HG02588 (cell line): ENCODE results near the gene RAD51B.

Source experiments
- ATAC-seq: cut with Tn5 transposase; IDR thresholded peaks from one replicate; pipeline ENCODE4 v1.9.1; 2021; ENCODE audit warnings: mild to moderate bottlenecking, moderate library complexity; ENCODE audit not compliant: unreplicated experiment

RAD51B gene

GRCh38 chr14:67892466-67893100 lies 73.0 kb downstream of the RAD51B start:
- no peak for ATAC-seq

DNA sequence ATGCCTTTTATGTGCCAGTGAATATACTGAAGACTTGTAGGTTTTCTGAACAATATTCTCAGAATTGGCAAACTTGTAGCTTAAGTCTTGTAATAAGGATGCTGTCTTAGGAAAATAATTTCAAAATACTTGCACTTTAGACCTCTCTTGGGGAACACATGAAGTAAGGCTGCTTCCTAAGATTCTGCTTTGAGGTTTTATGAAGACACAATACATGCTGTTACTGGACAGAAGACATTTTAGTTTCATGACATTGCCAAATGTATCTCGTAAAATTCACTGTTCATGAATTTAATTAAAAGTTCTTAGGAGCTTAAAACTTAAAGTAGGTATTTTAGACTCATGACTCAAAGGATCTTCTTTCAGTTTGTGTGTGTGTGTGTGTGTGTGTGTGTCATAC lies 80.7 kb downstream of the RAD51B start:
- ATAC-seq: no peak

GRCh38 chr14:67908052-67908754 lies 88.6 kb downstream of the RAD51B start:
- no peak for ATAC-seq

- ATAC-seq: no peak
Observed at GRCh38 chr14:67911562-67911961, 92.0 kb downstream of the RAD51B start.

DNA sequence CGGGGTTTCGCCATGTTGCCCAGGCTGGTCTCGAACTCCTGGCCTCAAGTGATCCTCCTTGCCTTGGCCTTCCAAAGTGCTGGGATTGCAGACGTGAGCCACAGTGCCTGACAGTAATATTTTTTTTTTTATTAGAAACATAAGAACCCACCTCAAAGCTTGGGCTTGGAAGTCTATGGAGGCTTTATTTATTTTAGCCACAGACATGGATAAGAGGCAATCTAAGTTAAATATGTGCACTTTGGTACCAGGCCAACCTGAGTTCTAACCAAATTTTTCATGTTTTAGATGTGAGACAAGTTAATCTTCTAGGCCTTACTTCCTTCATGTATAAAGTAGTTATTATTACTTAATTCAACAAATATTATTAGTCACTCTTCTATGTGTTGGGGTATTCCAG lies 96.9 kb downstream of the RAD51B start:
- ATAC-seq: no peak

GRCh38 chr14:67917006-67917405 lies 97.4 kb downstream of the RAD51B start:
- no peak for ATAC-seq

DNA sequence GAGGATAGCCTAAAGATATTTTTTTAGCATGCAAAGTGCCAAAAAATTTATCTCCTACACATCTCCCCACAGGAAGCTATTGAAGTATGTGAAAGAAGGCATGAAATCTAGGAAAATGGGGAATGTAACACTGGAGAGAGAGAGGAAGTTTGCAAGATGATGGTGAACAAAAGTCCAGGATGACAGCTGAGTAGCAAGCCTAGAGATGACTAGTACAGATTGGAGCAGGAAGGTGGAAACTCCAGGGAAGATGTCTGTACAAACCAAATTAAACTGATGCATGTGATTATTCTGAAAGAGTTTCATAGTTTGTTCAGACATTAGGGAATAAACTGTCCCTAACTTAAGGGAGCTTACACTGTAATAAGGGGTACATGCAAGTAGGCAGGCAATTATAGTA lies 99.3 kb downstream of the RAD51B start:
- ATAC-seq: no peak

DNA sequence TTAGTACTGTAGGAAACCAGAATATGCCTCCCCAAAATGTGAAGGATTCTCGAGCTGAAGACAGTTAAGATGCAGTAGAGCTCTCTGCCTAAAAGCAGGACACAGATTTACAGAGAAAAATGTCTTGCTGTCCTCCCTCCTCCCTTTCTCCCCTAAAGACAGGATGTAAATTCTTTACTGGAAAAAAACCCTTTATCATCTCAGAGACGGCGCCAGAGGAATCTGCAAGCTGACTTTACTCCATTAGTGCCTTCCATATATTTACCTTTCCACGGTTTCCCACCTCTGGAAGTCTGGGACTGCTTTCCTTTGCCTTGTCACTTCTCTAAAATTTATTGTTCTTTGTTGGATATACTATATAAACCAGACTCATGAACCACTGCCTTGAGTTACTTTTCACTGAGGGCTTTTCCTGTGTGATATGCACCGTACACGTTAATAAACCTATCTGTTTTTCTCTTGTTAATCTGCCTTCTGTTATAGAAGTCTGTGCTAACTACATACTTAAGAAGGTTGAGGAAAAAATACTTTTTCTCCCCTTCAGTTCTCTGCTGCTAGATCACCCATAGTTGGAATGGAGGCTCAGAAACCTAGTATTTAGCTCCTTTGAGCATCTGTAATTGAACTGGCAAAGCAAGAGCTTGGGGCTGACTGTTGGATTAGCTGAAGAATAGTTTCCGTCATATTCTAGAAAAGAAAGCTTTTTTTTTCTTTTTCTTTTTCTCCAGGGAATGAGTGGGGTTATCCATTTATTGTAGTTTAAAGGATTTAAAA lies 99.9 kb downstream of the RAD51B start:
- no peak for ATAC-seq

GRCh38 chr14:67926821-67927220 lies 107.2 kb downstream of the RAD51B start:
- no peak for ATAC-seq

GRCh38 chr14:67927244-67927643 lies 107.7 kb downstream of the RAD51B start:
- ATAC-seq: no peak

GRCh38 chr14:67928375-67928774 lies 108.8 kb downstream of the RAD51B start:
- no peak for ATAC-seq

DNA sequence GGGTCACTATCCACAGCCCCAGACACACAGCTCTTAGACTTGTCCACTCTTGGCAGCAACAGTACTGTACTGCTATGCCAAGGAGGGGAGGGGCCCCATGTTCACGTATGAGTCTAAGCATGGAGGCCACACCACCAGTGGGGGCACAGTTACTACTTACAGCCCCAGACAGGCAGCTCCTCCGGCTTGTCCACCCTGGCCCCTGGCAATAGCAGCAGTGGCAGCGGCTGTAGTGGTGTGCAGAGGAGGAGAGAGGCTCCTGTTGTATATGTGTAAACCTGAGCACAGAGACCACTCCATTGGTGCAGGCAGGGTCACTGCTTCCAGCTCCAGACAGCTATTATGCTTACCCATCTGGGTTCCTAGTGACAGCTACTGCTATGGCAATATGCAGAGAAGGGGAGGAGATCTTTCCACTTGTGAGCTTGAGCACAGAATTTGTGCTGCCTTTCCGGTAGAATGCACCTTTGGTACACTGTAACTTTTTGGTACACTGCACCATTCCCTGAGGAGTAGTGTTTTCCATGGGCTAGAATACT lies 113.2 kb downstream of the RAD51B start:
- no peak for ATAC-seq

- no peak for ATAC-seq
Observed at GRCh38 chr14:67933266-67933665, 113.7 kb downstream of the RAD51B start.

DNA sequence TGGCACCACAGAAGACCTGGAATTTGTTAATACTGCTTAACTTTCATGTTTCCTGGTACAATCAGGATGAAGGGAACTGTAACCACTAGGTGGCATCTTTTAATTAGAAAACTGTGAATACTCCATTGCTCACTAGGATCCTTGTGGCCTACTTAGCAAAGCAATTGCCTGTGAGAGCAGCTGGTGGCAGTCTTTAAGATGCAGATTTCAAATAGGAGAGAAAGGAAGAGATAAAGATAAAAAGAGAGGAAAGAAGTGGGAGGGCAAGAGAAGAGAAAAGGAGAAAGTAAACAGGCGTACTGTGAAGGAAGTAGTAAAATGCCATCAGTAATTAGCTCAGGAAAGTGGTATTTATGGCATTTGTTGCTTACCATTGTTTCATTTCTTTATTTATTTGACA lies 114.5 kb downstream of the RAD51B start:
- ATAC-seq: no peak

DNA sequence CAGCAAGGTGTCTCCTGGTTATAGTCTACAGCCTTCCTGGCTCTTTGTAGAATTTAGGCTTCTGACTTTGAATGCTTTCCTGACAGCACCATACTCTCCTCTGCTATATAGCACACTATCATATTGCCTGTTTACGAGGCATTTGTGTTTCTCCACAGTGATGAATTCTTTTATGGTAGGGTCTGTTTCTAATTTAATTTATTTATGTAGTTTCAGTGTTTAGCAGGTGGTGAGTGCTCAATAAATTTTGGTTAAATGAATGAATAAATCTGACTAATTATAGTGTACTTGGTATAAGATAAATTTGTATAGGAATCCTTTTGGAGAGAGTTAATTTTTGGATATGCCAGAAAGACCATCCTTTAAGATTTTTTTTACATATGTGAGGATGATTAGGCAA lies 115.3 kb downstream of the RAD51B start:
- ATAC-seq: no peak

DNA sequence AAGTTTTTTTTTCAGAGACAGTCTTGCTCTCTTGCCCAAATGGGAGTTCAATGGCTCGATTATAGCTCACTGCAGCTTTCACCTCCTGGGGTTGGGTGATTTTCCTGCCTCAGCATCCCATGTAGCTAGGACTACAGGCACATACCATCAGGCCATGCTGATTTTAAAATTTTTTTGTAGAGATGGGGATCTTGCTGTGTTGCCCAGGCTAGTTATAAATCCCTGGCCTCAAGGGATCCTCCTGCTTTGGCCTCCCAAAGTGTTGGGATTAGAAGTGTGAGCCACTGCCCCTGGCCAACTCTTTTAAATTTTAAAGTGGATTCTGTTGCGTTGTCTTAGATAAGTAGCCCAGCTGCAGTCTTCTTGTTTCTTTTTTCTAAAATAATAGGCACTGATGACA lies 115.8 kb downstream of the RAD51B start:
- ATAC-seq: no peak

DNA sequence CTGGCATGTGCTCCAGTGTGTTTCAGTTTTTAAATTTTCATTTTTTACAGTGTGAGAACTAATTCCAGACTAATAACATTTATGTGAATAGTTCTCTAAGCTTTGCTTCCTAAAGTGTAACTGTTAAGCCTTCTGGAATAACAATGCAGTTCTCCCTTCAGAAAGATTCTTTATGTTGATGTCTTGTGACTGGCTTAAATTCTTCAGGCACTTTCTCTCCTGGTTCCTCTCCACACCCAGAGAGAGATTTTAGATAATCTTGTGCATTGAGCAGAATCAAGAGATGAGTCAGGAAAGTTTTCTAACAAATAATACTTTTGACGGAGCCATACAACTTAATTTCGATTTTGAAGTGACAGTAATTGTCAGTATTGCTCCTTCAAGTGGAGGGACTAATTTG lies 118.5 kb downstream of the RAD51B start:
- ATAC-seq: no peak

- ATAC-seq: no peak
Observed at GRCh38 chr14:67940486-67941455, 121.2 kb downstream of the RAD51B start.

- no peak for ATAC-seq
Observed at GRCh38 chr14:67941456-67942018, 122.0 kb downstream of the RAD51B start.

GRCh38 chr14:67942080-67942710 lies 122.6 kb downstream of the RAD51B start:
- no peak for ATAC-seq
